HG03342 (cell line): Measurements from ENCODE around the gene RAPGEF5.
A peak's percentile ranks its signal among the peaks of the same experiment; 100 is the strongest.

Experiments
- ATAC-seq: cut with Tn5 transposase; IDR thresholded peaks from one replicate; pipeline ENCODE4 v1.9.1; 2021; ENCODE audit warnings: mild to moderate bottlenecking, moderate library complexity; ENCODE audit not compliant: unreplicated experiment

Gene RAPGEF5

GRCh38 chr7:22195397-22196172 is 161.4 kb downstream of the RAPGEF5 start:
- no peak for ATAC-seq

GRCh38 chr7:22194658-22195273 is 162.2 kb downstream of the RAPGEF5 start:
- ATAC-seq: no peak

GRCh38 chr7:22193450-22193983 is 163.4 kb downstream of the RAPGEF5 start:
- ATAC-seq: no peak

GRCh38 chr7:22192801-22193200 is 164.2 kb downstream of the RAPGEF5 start:
- no peak for ATAC-seq

- no peak for ATAC-seq
Measured at GRCh38 chr7:22190736-22191135, 166.2 kb downstream of the RAPGEF5 start.

- no peak for ATAC-seq
Measured at GRCh38 chr7:22189741-22190140, 167.2 kb downstream of the RAPGEF5 start.

- ATAC-seq: no peak
Measured at GRCh38 chr7:22189230-22189629, 167.7 kb downstream of the RAPGEF5 start.

GRCh38 chr7:22187691-22188348 is 169.1 kb downstream of the RAPGEF5 start:
- no peak for ATAC-seq

- ATAC-seq: no peak
Measured at GRCh38 chr7:22185559-22185958, 171.4 kb downstream of the RAPGEF5 start.

GRCh38 chr7:22184549-22185199 is 172.3 kb downstream of the RAPGEF5 start:
- ATAC-seq: no peak

GRCh38 chr7:22183522-22184280 is 173.3 kb downstream of the RAPGEF5 start:
- ATAC-seq: no peak

- ATAC-seq: no peak
Measured at GRCh38 chr7:22182149-22182548, 174.8 kb downstream of the RAPGEF5 start.

GRCh38 chr7:22181663-22182062 is 175.3 kb downstream of the RAPGEF5 start:
- no peak for ATAC-seq

- no peak for ATAC-seq
Measured at GRCh38 chr7:22179442-22179879, 177.5 kb downstream of the RAPGEF5 start.

GRCh38 chr7:22178735-22179134 is 178.2 kb downstream of the RAPGEF5 start:
- no peak for ATAC-seq

GRCh38 chr7:22176791-22177412 is 180.1 kb downstream of the RAPGEF5 start:
- no peak for ATAC-seq

- ATAC-seq: no peak
Measured at GRCh38 chr7:22174574-22174953, 182.4 kb downstream of the RAPGEF5 start.

- ATAC-seq: peak; percentile 92
Measured at GRCh38 chr7:22173685-22174573, 183.0 kb downstream of the RAPGEF5 start.

GRCh38 chr7:22168129-22168634 is 188.8 kb downstream of the RAPGEF5 start:
- ATAC-seq: no peak
